ENCODE data around the gene CFAP46.

The CFAP46 gene

DNA sequence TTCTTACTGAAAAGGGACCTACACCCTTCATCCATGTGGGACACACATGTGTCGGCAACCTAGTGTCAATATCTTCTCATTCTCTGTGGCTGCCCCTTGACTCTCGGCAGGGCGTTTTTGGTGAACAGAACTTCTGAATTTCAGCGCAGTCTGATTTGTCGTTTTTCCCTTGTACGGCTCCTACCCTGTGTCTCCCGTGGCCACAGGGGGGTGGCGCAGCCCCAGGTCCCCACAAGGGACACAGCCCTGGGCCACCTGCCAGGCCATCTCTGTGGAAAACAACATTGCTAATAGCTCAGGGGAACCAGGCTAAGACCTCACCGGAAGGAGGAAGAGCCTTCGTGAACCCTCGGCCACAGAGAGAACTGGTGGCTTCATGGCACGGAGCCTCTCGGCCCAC lies 103.3 kb downstream of the CFAP46 start:
- FAIRE-seq (no peak), DNase-seq (ENCODE audit: insufficient read length, low spot score) (no peak)
- TF ChIP-seq, protein P1, sequence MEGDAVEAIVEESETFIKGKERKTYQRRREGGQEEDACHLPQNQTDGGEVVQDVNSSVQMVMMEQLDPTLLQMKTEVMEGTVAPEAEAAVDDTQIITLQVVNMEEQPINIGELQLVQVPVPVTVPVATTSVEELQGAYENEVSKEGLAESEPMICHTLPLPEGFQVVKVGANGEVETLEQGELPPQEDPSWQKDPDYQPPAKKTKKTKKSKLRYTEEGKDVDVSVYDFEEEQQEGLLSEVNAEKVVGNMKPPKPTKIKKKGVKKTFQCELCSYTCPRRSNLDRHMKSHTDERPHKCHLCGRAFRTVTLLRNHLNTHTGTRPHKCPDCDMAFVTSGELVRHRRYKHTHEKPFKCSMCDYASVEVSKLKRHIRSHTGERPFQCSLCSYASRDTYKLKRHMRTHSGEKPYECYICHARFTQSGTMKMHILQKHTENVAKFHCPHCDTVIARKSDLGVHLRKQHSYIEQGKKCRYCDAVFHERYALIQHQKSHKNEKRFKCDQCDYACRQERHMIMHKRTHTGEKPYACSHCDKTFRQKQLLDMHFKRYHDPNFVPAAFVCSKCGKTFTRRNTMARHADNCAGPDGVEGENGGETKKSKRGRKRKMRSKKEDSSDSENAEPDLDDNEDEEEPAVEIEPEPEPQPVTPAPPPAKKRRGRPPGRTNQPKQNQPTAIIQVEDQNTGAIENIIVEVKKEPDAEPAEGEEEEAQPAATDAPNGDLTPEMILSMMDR (IDR thresholded peaks at IDR 0.05; ENCODE audit: insufficient read depth, missing control alignments): no peak

DNA sequence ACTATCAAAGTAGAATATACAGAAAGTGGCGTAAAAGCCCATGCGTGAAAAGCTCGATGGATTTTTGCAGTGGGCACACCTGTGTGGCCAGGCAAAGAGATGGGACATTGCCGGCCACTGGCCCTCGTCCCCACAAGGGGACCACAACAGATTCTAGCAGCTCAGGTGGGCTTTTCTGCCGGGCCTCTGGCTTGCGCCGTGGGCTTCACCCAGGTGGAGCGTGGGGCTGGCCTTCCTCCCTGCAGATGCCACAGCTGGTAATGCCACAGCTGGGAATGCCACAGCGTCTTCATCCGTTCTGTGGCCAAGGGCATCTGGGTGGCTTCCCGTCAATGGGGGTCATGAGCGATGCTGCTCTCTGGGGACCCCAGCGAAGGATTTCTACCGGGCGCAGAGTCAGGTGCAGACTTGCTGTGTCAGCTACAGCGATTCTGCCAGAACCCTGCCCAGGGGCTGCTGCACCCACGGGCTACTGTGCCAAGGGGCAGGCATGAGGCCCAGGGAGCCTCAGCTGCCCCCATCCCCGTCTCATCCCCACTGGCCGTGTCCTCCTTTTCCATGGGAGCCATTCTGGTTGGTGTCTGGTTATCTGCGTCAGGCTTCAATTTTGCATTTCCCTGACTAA lies 103.9 kb downstream of the CFAP46 start:
- no peak for FAIRE-seq
- TF ChIP-seq, protein P1 (IDR thresholded peaks at IDR 0.05; ENCODE audit: insufficient read depth, missing control alignments): no peak

GRCh38 chr10:132837905-132838304 lies 104.5 kb downstream of the CFAP46 start:
- no peak for DNase-seq (ENCODE audit: insufficient read length, low spot score)
- FAIRE-seq: no peak
- TF ChIP-seq, protein P1 (IDR thresholded peaks at IDR 0.05; ENCODE audit: insufficient read depth, missing control alignments): no peak

More for the DNA sequence above, 103.9 kb downstream of the CFAP46 start:
- DNase-seq (ENCODE audit: insufficient read length, low spot score): no peak

GRCh38 chr10:132836832-132837540 lies 105.4 kb downstream of the CFAP46 start:
- no peak for FAIRE-seq
- TF ChIP-seq, protein P1 (IDR thresholded peaks at IDR 0.05; ENCODE audit: insufficient read depth, missing control alignments): peak; percentile 68
- no peak for DNase-seq (ENCODE audit: insufficient read length, low spot score)

DNA sequence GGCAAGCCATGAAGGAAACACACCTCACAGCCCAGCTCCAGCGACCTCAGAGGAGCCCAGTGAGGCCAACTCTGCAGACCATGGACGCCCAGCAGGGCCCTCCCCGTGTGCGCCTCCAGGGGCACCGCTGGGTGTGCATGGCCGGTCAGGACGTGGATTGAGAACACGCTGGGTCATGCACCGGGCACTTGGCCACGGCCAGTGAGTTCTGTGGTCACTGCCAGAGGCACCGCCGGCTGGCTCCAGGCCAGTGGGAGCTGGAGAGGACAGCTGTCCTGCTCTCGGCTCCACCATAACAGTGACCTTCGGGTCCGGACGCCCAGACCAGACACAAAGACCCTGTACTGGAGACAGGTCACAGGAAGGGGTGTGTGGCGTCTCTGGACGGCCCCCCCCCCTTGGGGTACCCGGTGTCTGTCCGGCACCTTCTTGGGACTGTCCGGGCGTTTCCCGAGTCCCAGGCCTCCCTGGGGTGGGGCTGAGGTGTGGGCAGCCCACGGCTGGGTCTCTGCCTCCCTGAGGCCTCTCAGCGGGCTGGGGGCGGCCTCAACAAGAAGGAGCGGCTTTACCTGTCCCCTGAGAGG lies 106.0 kb downstream of the CFAP46 start:
- TF ChIP-seq, protein P1 (IDR thresholded peaks at IDR 0.05; ENCODE audit: insufficient read depth, missing control alignments): no peak
- DNase-seq (ENCODE audit: insufficient read length, low spot score) (no peak), FAIRE-seq (no peak)

DNA sequence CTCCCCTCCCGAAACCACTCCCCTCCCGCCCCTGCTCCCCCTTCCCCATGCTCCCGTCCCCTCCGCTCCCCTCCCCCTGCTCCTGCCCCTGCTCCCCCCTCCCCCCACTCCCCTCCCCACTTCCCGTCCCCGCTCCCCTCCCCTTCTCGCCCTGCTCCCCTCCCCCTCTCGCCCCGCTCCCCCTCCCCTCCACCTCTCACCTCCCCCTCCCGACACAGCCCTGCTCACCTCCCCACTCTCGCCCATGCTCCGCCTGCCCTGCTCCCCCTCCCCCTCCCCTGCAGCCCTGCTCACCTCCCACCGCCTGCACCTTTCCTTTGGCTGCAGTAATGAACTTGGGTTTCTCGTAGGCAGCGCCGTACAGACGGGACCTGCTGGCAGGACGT lies 106.5 kb downstream of the CFAP46 start:
- TF ChIP-seq, protein P1 (IDR thresholded peaks at IDR 0.05; ENCODE audit: insufficient read depth, missing control alignments): no peak
- FAIRE-seq (no peak), DNase-seq (ENCODE audit: insufficient read length, low spot score) (no peak)

Data from D721Med (cell line).